GM10248 (cell line): ENCODE measurements around the gene SERPINA1.

Experiments
- CTCF ChIA-PET: fragments of 300-600 bp; sonication (Branson Sonifier 250); formaldehyde crosslinking; extraction: SDS; loops from one replicate; lab custom pipeline; 2021; ENCODE audit warnings: antibody characterized with exemption; lab: Yijun Ruan, JAX
- POLR2A ChIA-PET: fragments of 350-650 bp; sonication (Branson Sonifier 250); formaldehyde crosslinking; extraction: SDS; loops from one replicate; lab custom pipeline; 2020; ENCODE audit warnings: antibody characterized with exemption; lab: Yijun Ruan, JAX
- DNase-seq: peaks from one replicate; pipeline ENCODE4 v3.0.0; 2012; ENCODE audit errors: extremely low spot score
- TF ChIP-seq, protein P1 (sequence below): IDR thresholded peaks from 2 replicates; pipeline ENCODE4 v1.5.1; 2012; ENCODE audit warnings: mild to moderate bottlenecking, low read depth; ENCODE audit errors: extremely low read depth, missing control alignments, control extremely low read depth

Gene SERPINA1

GRCh38 chr14:94366146-94366915, 22.1 kb downstream of the SERPINA1 start, which contains the start of gene SERPINA2:
Gene SERPINA2, minus strand, starts transcription at chr14:94366698.
- no peak for DNase-seq
- CTCF ChIA-PET = interaction anchor here (1.1 kb wide), 1 partner anchor 711 kb away, joined by 4 read pairs; no protein-coding TSS in a partner anchor
- TF ChIP-seq, protein P1, sequence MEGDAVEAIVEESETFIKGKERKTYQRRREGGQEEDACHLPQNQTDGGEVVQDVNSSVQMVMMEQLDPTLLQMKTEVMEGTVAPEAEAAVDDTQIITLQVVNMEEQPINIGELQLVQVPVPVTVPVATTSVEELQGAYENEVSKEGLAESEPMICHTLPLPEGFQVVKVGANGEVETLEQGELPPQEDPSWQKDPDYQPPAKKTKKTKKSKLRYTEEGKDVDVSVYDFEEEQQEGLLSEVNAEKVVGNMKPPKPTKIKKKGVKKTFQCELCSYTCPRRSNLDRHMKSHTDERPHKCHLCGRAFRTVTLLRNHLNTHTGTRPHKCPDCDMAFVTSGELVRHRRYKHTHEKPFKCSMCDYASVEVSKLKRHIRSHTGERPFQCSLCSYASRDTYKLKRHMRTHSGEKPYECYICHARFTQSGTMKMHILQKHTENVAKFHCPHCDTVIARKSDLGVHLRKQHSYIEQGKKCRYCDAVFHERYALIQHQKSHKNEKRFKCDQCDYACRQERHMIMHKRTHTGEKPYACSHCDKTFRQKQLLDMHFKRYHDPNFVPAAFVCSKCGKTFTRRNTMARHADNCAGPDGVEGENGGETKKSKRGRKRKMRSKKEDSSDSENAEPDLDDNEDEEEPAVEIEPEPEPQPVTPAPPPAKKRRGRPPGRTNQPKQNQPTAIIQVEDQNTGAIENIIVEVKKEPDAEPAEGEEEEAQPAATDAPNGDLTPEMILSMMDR = no peak
- POLR2A ChIA-PET = no interaction called here

GRCh38 chr14:94365624-94366023, 22.8 kb downstream of the SERPINA1 start:
- DNase-seq = no peak
- POLR2A ChIA-PET = no interaction called here
- CTCF ChIA-PET = interaction anchor here (1.1 kb wide), 1 partner anchor 710 kb away, joined by 4 read pairs; no protein-coding TSS in a partner anchor

GRCh38 chr14:94364964-94365363, 23.4 kb downstream of the SERPINA1 start:
- TF ChIP-seq, protein P1 = no peak
- POLR2A ChIA-PET = no interaction called here
- CTCF ChIA-PET = interaction anchor here (1.3 kb wide), 1 partner anchor 12 kb away, joined by 3 read pairs; no protein-coding TSS in a partner anchor

More at GRCh38 chr14:94365624-94366023, 22.8 kb downstream of the SERPINA1 start:
- TF ChIP-seq, protein P1 = no peak

DNA sequence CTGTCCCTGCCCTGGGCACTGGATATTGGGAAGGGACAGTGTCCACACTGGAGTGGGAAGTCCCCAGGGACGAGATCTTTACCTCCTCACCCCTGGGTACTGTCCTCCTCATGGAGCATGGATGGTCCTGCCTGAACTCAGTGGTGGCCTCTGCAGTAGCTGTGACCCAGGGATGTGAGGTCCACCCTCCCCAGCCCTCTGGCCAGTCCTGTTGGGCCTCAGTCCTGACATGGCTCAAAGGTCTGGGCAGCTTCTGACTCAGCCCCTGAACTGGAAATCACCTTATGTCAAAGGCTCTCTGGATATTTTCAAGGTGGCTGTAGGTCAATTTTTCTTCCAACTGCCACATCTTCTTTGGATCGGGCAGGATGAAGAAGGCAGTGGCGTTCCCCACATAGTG, 24.4 kb downstream of the SERPINA1 start:
- TF ChIP-seq, protein P1 = no peak
- POLR2A ChIA-PET = no interaction called here
- CTCF ChIA-PET = interaction anchor here (1.3 kb wide), 1 partner anchor 11 kb away, joined by 3 read pairs; no protein-coding TSS in a partner anchor
- no peak for DNase-seq

More at GRCh38 chr14:94364964-94365363, 23.4 kb downstream of the SERPINA1 start:
- no peak for DNase-seq

DNA sequence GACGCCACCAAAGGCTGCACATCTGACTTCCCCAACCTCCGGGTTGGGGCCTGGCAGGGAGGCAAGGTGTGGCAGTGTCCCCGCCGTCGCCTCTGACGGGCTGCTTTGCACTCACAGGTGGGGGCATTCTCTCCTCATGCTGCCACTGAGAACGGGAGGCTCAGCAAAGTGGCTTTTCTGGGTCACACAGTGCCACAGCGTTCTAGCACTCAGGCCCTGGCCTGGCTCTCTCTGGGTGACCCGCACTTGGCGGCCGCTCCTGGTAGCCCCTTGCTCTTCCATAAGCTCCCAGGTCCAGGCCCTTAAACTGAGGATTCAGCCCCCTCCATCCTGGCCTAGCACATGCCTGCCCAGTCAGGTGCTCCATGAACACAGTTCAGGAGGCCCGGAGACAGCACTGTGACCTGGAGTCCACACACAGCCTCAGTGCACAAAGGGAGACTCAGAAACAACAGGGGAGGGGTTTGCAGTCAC, 25.2 kb downstream of the SERPINA1 start:
- TF ChIP-seq, protein P1 = no peak
- POLR2A ChIA-PET = no interaction called here
- CTCF ChIA-PET = no interaction called here
- no peak for DNase-seq

DNA sequence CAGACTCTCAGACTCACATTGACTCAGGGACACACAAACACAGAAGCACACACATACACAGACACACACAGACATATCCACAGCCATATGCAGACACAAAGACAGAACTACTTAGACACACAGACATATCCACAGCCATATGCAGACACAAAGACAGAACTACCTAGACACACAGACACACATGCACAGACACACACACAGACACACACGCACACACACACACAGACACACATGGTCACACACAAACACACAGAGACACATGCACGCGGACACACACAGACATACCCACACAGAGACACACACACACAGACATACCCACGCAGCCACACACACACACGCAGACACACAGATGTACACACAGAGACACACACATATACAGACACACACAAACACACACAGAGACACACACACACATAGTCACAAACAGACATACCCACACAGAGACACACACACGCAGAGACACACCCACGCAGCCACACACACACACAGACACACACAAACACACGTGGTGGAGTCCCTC, 25.7 kb downstream of the SERPINA1 start:
- ChIA-PET CTCF (no interaction called here), POLR2A (no interaction called here)
- no peak for DNase-seq
- TF ChIP-seq, protein P1 = no peak
